Stimulated activated CD8-positive, alpha-beta memory T cell treated with anti-CD3 and anti-CD28 coated beads, Interleukin-15, amount 100 ng/mL, for 4 hours (primary cell): Measurements from ENCODE around the gene VPS33B.

Experiments used
- DNase-seq, 2 donors: peaks; one replicate each; pipeline ENCODE4 v3.0.0-alpha.2; 2020; ENCODE audit warnings: low read depth in 2 of 2

The VPS33B gene

GRCh38 chr15:90979582-90979981 lies 42.8 kb downstream of the VPS33B start:
- no peak for DNase-seq

- no peak for DNase-seq
Observed at GRCh38 chr15:90974216-90974615, 48.2 kb downstream of the VPS33B start.

GRCh38 chr15:90972133-90972532 lies 50.3 kb downstream of the VPS33B start:
- no peak for DNase-seq

- no peak for DNase-seq
Observed at GRCh38 chr15:90970274-90970673, 52.1 kb downstream of the VPS33B start.

GRCh38 chr15:90968434-90968833 lies 54.0 kb downstream of the VPS33B start:
- no peak for DNase-seq

GRCh38 chr15:90967206-90967605 lies 55.2 kb downstream of the VPS33B start:
- no peak for DNase-seq

- no peak for DNase-seq
Observed at GRCh38 chr15:90966262-90966661, 56.1 kb downstream of the VPS33B start.

GRCh38 chr15:90962021-90962420 lies 60.4 kb downstream of the VPS33B start:
- no peak for DNase-seq

- DNase-seq, result no peak
Observed at GRCh38 chr15:90960298-90961091, 61.9 kb downstream of the VPS33B start.

- DNase-seq, result no peak
Observed at GRCh38 chr15:90959894-90960293, 62.5 kb downstream of the VPS33B start.

- DNase-seq, result no peak
Observed at GRCh38 chr15:90959028-90959595, 63.3 kb downstream of the VPS33B start.

GRCh38 chr15:90957791-90958190 lies 64.6 kb downstream of the VPS33B start:
- no peak for DNase-seq

- no peak for DNase-seq
Observed at GRCh38 chr15:90957031-90957790, 65.2 kb downstream of the VPS33B start.

GRCh38 chr15:90956274-90957030 lies 65.9 kb downstream of the VPS33B start:
- DNase-seq, result peak; percentile 9 to 31

- DNase-seq, result no peak
Observed at GRCh38 chr15:90955624-90956273, 66.6 kb downstream of the VPS33B start.

GRCh38 chr15:90954712-90955623 lies 67.4 kb downstream of the VPS33B start, which contains the start of gene RCCD1:
Gene RCCD1 (plus strand): TSS chr15:90954884. CDS start chr15:90956735, 1,851 bp downstream.
- DNase-seq, result peak; percentile 76 to 83

- DNase-seq, result no peak
Observed at GRCh38 chr15:90953947-90954711, 68.3 kb downstream of the VPS33B start.

- no peak for DNase-seq
Observed at GRCh38 chr15:90952901-90953677, 69.3 kb downstream of the VPS33B start.

- DNase-seq, result no peak
Observed at GRCh38 chr15:90950676-90951075, 71.7 kb downstream of the VPS33B start.
